Left lung (tissue), 10 donors: ENCODE measurements around the gene MAP3K7CL. TPM values are rescaled to one million over a fixed set of nuclear protein-coding genes. Genes with fewer than 3 reads are reported as not detected.

Experiments
- ATAC-seq: fragments of 200-7000 bp; cut with Tn5 transposase; one replicate; pipeline ENCODE4 v1.9.1; 2020; ENCODE audit warnings: moderate library complexity
- DNase-seq, 4 donors: peaks; one replicate each; pipeline ENCODE4 v3.0.0-alpha.2; 2013 to 2020
- H3K27ac ChIP-seq, 2 donors: fragments of 200-600 bp; sonication (generic) in 1 of 2; one replicate each; pipeline versions ENCODE4 v1.5.0 to v1.8.0; 2020 to 2021
- H3K27me3 ChIP-seq, 2 donors: fragments of 200-600 bp; sonication (generic) in 1 of 2; one replicate each; pipeline versions ENCODE4 v1.5.0 to v1.8.0; 2020 to 2021
- H3K36me3 ChIP-seq, 2 donors: fragments of 200-600 bp; sonication (generic) in 1 of 2; one replicate each; pipeline versions ENCODE4 v1.5.0 to v1.8.0; 2020 to 2021
- H3K4me1 ChIP-seq, 2 donors: fragments of 200-600 bp; one replicate each; pipeline ENCODE4 v1.8.0; 2021
- H3K4me3 ChIP-seq, 2 donors: fragments of 200-600 bp; sonication (generic) in 1 of 2; one replicate each; pipeline versions ENCODE4 v1.5.0 to v1.8.0; 2020 to 2021; ENCODE audit warnings: mild to moderate bottlenecking in 1 of 2
- H3K9me3 ChIP-seq, 2 donors: fragments of 200-600 bp; sonication (generic) in 1 of 2; one replicate each; pipeline versions ENCODE4 v1.5.0 to v1.8.0; 2020 to 2021
- intact Hi-C, 2 donors: fragments of 100-400 bp; cut with DNase I; formaldehyde crosslinking; loops; one replicate each; pipeline versions ENCODE4 v1.11.2 to v1.14.2; 2022
- polyA plus RNA-seq, 6 donors: library from polyadenylated mRNA; unstranded; fragments of 120-200 nt; gene quantifications; one replicate each; pipeline ENCODE4 v1.2.1, GENCODE V29; 2013; ENCODE audit not compliant: insufficient read length in 6 of 6
- total RNA-seq, 2 donors: library from RNA; stranded (reverse); fragmentation: NEBNext Ultra II Directional; extraction: Animal tissue kit (Norgen Biotek cat#: 25700); gene quantifications; one replicate each; pipeline ENCODE4 v1.2.1, GENCODE V29; 2021
- TF ChIP-seq, protein P1 (sequence below), 2 donors: fragments of 200-600 bp; sonication (generic) in 1 of 2; IDR thresholded peaks; one replicate each; pipeline versions ENCODE4 v1.5.0 to v1.8.0; 2021; ENCODE audit warnings: antibody characterized with exemption in 2 of 2
- donor health status: DM: no; HTN: yes; CAD: no.
- donor health status: DM: no; HTN: no; CAD: no.

MAP3K7CL gene
- total and polyA plus RNA-seq, 8 donors = 5.0 to 8.5 (median 6.8) TPM

DNA sequence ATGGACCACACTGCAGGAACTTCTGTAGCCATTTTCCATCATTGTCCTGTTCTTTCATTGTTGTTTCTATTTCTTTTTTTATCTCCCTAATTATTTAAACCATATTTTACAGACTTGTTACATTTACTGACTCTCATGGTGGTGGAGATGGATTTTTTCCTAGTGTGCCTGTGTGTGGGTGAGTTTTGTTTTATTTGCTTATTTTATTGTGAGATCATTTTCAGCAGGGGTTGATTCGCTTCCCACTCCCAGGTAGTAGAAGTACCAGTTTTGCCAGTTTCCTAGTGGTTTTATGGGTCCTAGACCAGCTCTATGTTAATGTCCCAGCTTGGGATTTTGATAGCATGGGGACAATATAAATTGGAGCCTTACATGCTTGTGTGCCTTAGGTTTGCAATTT lies 88.3 kb downstream of the MAP3K7CL start:
- Histone ChIP-seq H3K4me3 (no peak overlapping the region), H3K9me3 (no peaks in the 10 kb centered on the region), H3K36me3 (no peaks in the 10 kb centered on the region), H3K27ac (peak overlapping the region in 1 of 2 donors; percentile 61), H3K27me3 (no peaks in the 10 kb centered on the region), H3K4me1 (peaks cover 0 to 34% of the 10 kb centered on the region in 2 donors)
- DNase-seq (peak in 1 of 4 donors; percentile 57), ATAC-seq (peak; percentile 30)
- TF ChIP-seq, protein P1, sequence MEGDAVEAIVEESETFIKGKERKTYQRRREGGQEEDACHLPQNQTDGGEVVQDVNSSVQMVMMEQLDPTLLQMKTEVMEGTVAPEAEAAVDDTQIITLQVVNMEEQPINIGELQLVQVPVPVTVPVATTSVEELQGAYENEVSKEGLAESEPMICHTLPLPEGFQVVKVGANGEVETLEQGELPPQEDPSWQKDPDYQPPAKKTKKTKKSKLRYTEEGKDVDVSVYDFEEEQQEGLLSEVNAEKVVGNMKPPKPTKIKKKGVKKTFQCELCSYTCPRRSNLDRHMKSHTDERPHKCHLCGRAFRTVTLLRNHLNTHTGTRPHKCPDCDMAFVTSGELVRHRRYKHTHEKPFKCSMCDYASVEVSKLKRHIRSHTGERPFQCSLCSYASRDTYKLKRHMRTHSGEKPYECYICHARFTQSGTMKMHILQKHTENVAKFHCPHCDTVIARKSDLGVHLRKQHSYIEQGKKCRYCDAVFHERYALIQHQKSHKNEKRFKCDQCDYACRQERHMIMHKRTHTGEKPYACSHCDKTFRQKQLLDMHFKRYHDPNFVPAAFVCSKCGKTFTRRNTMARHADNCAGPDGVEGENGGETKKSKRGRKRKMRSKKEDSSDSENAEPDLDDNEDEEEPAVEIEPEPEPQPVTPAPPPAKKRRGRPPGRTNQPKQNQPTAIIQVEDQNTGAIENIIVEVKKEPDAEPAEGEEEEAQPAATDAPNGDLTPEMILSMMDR (IDR thresholded peaks at IDR 0.05) = no peak
- intact Hi-C loops = no loop called here

DNA sequence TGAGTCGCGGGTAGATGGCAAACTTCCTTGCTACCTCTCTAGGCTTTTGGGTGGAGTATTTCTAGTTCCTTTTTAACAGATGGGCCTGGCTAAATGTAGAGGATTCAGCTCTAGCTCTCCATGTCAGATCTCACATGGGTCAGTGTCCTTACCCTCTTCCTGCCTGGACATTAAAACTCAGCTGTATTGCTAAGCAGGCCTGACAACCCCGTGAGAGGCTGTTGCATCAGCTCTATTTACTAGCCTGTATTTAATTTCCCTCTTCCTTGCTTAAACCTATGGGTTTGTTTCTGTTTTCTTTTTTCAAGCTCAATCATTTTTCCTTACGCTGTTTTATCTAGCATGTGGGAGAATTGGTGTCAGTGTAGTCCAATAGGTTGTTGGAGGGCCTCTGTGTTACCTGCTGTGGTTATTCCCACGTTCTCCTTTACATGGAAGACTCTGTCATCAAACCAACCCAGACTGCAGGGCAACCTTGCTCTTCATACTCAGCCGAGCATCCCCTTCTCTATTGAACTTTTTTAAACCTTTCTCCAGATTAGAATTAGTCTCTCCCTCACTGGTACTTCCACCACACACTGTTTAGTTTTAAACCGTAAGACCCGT lies 88.8 kb downstream of the MAP3K7CL start:
- H3K27ac ChIP-seq = peak overlapping the region in 1 of 2 donors; percentile 61

DNA sequence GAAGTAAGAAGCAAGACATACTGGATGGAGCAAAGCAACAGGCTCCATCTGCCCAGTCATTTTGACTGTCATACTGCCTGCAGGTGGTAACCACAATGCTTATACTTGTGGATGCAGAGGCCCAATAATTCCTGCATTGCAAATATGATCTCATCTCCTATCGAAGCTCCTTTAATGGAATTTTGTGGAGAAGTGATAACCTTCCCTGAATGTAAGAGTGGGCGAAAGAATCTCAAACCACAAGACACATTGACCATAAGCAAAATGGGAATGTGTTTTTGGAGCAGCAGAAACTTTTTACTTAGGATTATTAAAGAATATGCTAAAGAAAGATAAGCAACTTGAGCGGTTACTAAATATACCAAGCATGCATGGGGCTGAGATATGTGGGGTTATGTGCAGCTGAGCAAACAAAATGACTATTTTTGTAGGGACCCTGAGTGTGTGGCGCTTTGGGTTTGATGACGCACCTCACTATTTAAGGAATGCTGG lies 90.9 kb downstream of the MAP3K7CL start:
- Histone ChIP-seq H3K4me1 (peaks cover 0 to 34% of the 10 kb centered on the region in 2 donors), H3K4me3 (no peak overlapping the region), H3K27me3 (no peaks in the 10 kb centered on the region), H3K27ac (no peak overlapping the region), H3K36me3 (no peaks in the 10 kb centered on the region), H3K9me3 (no peaks in the 10 kb centered on the region)
- TF ChIP-seq, protein P1 (IDR thresholded peaks at IDR 0.05) = no peak
- DNase-seq = no peak
- intact Hi-C loops = no loop called here
- no peak for ATAC-seq

More for the DNA sequence above, 88.8 kb downstream of the MAP3K7CL start:
- TF ChIP-seq, protein P1 (IDR thresholded peaks at IDR 0.05) = no peak
- intact Hi-C loops = no loop called here
- Histone ChIP-seq H3K9me3 (no peaks in the 10 kb centered on the region), H3K4me1 (peaks cover 0 to 34% of the 10 kb centered on the region in 2 donors), H3K27me3 (no peaks in the 10 kb centered on the region), H3K36me3 (no peaks in the 10 kb centered on the region), H3K4me3 (no peak overlapping the region)
- DNase-seq = peak in 1 of 4 donors; percentile 52
- ATAC-seq = peak; percentile 66

DNA sequence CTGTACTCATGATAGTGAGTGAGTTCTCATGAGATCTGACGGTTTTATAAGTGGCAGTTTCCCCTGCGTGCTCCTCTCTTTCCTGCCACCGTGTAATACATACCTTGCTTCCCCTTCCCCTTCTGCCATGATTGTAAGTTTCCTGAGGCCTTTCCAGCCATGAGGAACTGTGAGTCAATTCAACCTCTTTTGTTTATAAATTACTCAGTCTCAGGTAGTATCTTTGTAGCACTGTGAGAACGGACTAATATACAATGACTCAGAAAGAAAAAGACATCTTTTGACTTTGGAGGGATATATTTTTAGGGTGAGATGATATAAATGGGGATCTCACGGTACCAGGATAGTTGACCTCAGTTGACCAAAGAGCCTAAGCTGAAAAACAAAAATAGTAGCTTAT lies 93.6 kb downstream of the MAP3K7CL start:
- ATAC-seq = no peak
- intact Hi-C loops = no loop called here
- Histone ChIP-seq H3K4me1 (peaks cover 0 to 13% of the 10 kb centered on the region in 2 donors), H3K4me3 (no peak overlapping the region), H3K27ac (no peak overlapping the region), H3K36me3 (no peaks in the 10 kb centered on the region), H3K9me3 (no peaks in the 10 kb centered on the region), H3K27me3 (no peaks in the 10 kb centered on the region)
- TF ChIP-seq, protein P1 (IDR thresholded peaks at IDR 0.05) = no peak
- no peak for DNase-seq

Other genes with a start within 250 kb of the MAP3K7CL start
- 10 to 100 TPM; 21.8 to 24.9 TPM for gene LTN1, start 137.8 kb upstream of the MAP3K7CL start, total RNA-seq
- 10 to 100 TPM; 32.6 to 44.7 (median 38.9) TPM for gene LTN1, start 137.8 kb upstream of the MAP3K7CL start, polyA plus RNA-seq
- gene RWDD2B, start 111.3 kb upstream of the MAP3K7CL start, total RNA-seq = 10 to 100 TPM; 16.8 to 17.7 TPM
- 10 to 100 TPM; 22.0 to 27.9 (median 22.8) TPM for gene RWDD2B, start 111.3 kb upstream of the MAP3K7CL start, polyA plus RNA-seq
- gene USP16, start 106.0 kb upstream of the MAP3K7CL start, total RNA-seq = 10 to 100 TPM; 28.0 to 31.9 TPM
- 10 to 100 TPM; 55.7 to 60.6 (median 59.0) TPM for gene USP16, start 106.0 kb upstream of the MAP3K7CL start, polyA plus RNA-seq
- gene CCT8, start 57.0 kb upstream of the MAP3K7CL start, total RNA-seq = 100 to 1,000 TPM; 111 to 149 TPM
- 100 to 1,000 TPM; 197 to 259 (median 243) TPM for gene CCT8, start 57.0 kb upstream of the MAP3K7CL start, polyA plus RNA-seq
- gene BACH1, start 168.3 kb downstream of the MAP3K7CL start, total RNA-seq = 100 to 1,000 TPM in 1 of 2 donors, 10 to 100 TPM in 1; 80.4 to 117 TPM
- gene BACH1, start 168.3 kb downstream of the MAP3K7CL start, polyA plus RNA-seq = 10 to 100 TPM; 33.3 to 48.4 (median 38.8) TPM